Measurements from ENCODE around the gene SMARCAL1. TPM values are rescaled to one million over a fixed set of nuclear protein-coding genes. Genes with fewer than 3 reads are reported as not detected.

Gene SMARCAL1
- polyA plus RNA-seq, 1 of the 3 experiments (the other 2 are of a cell fraction) = 27.0 TPM

DNA sequence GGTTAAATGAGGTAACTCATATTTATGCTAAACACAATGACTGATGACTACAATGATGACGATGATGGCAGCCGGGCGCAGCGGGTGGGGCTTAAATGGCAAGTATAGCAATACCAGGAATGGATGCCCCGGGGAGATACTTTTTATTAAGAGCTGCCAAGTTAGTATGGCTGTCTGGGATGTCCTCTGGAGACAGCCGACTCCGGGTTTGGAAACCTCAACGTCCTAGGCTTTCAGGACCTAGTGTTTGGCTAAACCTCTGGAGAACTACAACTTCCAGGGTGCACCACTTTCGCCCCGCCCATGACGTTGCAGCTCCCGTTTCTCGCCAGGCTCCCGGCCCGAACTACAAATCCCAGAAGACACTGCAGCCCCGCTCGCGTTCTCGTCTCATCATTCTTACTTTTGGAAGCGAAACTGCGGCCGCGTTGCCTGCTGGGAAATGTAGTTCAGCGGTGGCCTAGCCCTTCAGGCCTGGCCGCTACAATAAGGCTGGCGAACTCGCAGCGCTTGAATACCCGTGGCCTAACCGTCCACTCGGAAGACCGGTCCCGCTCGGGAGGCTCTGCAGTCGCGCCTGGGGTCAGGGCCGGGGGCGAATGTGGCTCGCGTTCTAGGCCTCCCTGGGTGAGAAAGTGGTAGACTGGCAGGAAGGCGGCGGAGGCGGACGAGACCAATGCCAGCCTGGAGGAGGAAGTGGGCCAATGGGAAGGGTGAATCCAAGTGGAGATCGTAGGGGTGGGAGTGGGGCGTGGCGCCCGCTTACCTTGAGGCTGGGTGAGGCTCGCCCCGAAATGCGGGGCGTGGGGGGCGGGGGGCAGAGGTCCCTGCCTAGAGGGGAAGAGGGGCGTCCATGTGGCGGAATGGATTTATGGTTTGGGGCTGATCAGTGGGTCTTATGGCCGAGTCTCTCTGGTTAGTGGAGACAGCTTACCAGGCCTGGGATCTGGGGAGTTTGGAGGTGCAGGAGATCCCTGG is at the start of gene SMARCAL1 (continued):
- TF ChIP-seq MXI1 (IDR thresholded peaks at IDR 0.05; ENCODE audit: low read depth, low read length) (no peak), TEAD4 (IDR thresholded peaks at IDR 0.05; ENCODE audit: borderline replicate concordance, insufficient read depth) (no peak), REST (IDR thresholded peaks at IDR 0.05; ENCODE audit: low read depth, low read length) (no peak), EZH2phosphoT487 (IDR thresholded peaks at IDR 0.05; ENCODE audit: borderline replicate concordance, low read depth) (no peak), TAF1 (IDR thresholded peaks at IDR 0.05; ENCODE audit: borderline replicate concordance, low read depth, low read length) (peak; percentile 51; the same call in 1 of the 2 replicates), GABPA (IDR thresholded peaks at IDR 0.05; ENCODE audit: low read depth) (peak; percentile 55)
- TF ChIP-seq, protein P1, sequence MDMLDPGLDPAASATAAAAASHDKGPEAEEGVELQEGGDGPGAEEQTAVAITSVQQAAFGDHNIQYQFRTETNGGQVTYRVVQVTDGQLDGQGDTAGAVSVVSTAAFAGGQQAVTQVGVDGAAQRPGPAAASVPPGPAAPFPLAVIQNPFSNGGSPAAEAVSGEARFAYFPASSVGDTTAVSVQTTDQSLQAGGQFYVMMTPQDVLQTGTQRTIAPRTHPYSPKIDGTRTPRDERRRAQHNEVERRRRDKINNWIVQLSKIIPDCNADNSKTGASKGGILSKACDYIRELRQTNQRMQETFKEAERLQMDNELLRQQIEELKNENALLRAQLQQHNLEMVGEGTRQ (IDR thresholded peaks at IDR 0.05; ENCODE audit: borderline replicate concordance, low read depth, low read length) = no peak

- Histone ChIP-seq H3K9me3 (no peaks in the 10 kb centered on the region), H3K79me2 (ENCODE audit: insufficient read depth) (peaks cover 97% of the 10 kb centered on the region), H3K9ac (no peak overlapping the region), H2AFZ (ENCODE audit: low read depth) (no peak overlapping the region), H3F3A (replicated peaks; ENCODE audit: insufficient read depth) (no peaks in the 10 kb centered on the region), H3K9me2 (no peaks in the 10 kb centered on the region), H3K27ac (ENCODE audit: low read depth in 2 of 2, low read length in 1 of 2) (peak overlapping the region in 1 of 2 experiments; percentile 49; a peak in 2 of 4 replicates), H3K4me3 (ENCODE audit: low read depth in 2 of 2, low read length in 1 of 2) (no peak overlapping the region), H3K36me3 (replicated peaks in 1 of 2; ENCODE audit: control insufficient read depth in 1 of 2, insufficient read depth in 2 of 2, low read length in 1 of 2) (peaks cover 0 to 8% of the 10 kb centered on the region in 2 experiments), H3K27me3 (ENCODE audit: insufficient read depth) (no peaks in the 10 kb centered on the region), H3K4me1 (ENCODE audit: control insufficient read depth in 1 of 2, insufficient read depth in 2 of 2, low read depth in 1 of 2, low read length in 1 of 2) (peaks cover 23% of the 10 kb centered on the region in 2 experiments), H3K4me2 (peak overlapping the region; percentile 4; the same call in 1 of the 2 replicates), H4K20me1 (ENCODE audit: insufficient read depth) (peaks cover 29% of the 10 kb centered on the region)
- no peak for DNase-seq
- POLR2A ChIA-PET = interaction anchor here (0.7 kb wide), 1 partner anchor 927 kb away, joined by 3 read pairs; no protein-coding TSS in a partner anchor
- WGBS (ENCODE audit: low lambda C conversion rate) = 47% methylated on average over 2 of the region's 2 CpGs
- CTCF ChIA-PET = no interaction called here
- no peak for TF ChIP-seq CHD2 (IDR thresholded peaks at IDR 0.05; ENCODE audit: low read length, partially characterized antibody)
- TF ChIP-seq, protein P2, sequence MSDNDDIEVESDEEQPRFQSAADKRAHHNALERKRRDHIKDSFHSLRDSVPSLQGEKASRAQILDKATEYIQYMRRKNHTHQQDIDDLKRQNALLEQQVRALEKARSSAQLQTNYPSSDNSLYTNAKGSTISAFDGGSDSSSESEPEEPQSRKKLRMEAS (IDR thresholded peaks at IDR 0.05; ENCODE audit: low read depth) = peak; percentile 52; the same call in 1 of the 2 replicates
- TF ChIP-seq NRF1 (IDR thresholded peaks at IDR 0.05; ENCODE audit: low read depth, low read length) = no peak
- TF ChIP-seq EP300 (IDR thresholded peaks at IDR 0.05; ENCODE audit: borderline replicate concordance in 1 of 2, low read depth in 1 of 2, low read length in 1 of 2) = peak in 1 of 2 experiments; percentile 30; a peak in 1 of 4 replicates
- TF ChIP-seq TEAD4 (IDR thresholded peaks at IDR 0.05; ENCODE audit: borderline replicate concordance, insufficient read depth) = 0 out of 2 replicates have a peak, but pooled peaks have one; percentile 20
- TF ChIP-seq RAD21 (IDR thresholded peaks at IDR 0.05; ENCODE audit: low read length) = no peak
- TF ChIP-seq PBX3 (IDR thresholded peaks at IDR 0.05) = peak; percentile 47; the same call in 1 of the 2 replicates
- TF ChIP-seq REST (IDR thresholded peaks at IDR 0.05; ENCODE audit: low read depth, low read length) = peak; percentile 36; the same call in 1 of the 2 replicates
- TF ChIP-seq NFIC (IDR thresholded peaks at IDR 0.05; ENCODE audit: borderline replicate concordance) = peak; percentile 95
- TF ChIP-seq SIN3A (IDR thresholded peaks at IDR 0.05; ENCODE audit: borderline replicate concordance, low read depth, low read length) = no peak
Measured at GRCh38 chr2:216362730-216363129, 49.6 kb upstream of the SMARCAL1 start.

Measured in SK-N-SH (cell line).